Prostate gland (tissue), 2 donors: ENCODE measurements around the gene ATP13A1. TPM values are rescaled to one million over a fixed set of nuclear protein-coding genes. Genes with fewer than 3 reads are reported as not detected.

Source experiments
- DNase-seq: peaks from one replicate; pipeline ENCODE4 v3.0.0-alpha.2; 2019; ENCODE audit warnings: low spot score
- H3K27ac ChIP-seq, 2 donors: fragments of 200-600 bp; sonication (generic); 2 replicates each; pipeline ENCODE4 v1.5.1; 2017 to 2019
- H3K27me3 ChIP-seq: fragments of 200-600 bp; sonication (generic); replicated peaks from 2 replicates; pipeline ENCODE4 v1.5.1; 2019; ENCODE audit not compliant: insufficient read depth
- H3K36me3 ChIP-seq, 2 donors: fragments of 200-600 bp; sonication (generic); 1 replicate in 1 of 2; 2 replicates in 1 of 2; pipeline versions ENCODE4 v1.5.1 to v1.8.1; 2017 to 2019
- H3K4me1 ChIP-seq: fragments of 200-600 bp; sonication (generic); replicated peaks from 2 replicates; pipeline ENCODE4 v1.5.1; 2019
- H3K4me3 ChIP-seq, 2 donors: fragments of 200-600 bp; sonication (generic); 2 replicates each; pipeline ENCODE4 v1.5.1; 2017 to 2019
- H3K9me3 ChIP-seq: fragments of 200-600 bp; sonication (generic); 2 replicates; pipeline ENCODE4 v1.5.1; 2017
- CTCF ChIP-seq, 4 experiments: fragments of 200-600 bp in 2 of 4; fragments of 450-650 bp in 2 of 4; sonication (generic) in 2 of 4; IDR thresholded peaks; 1 replicate in 3 of 4; 2 replicates in 1 of 4; pipeline ENCODE4 v1.5.1; 2016 to 2019; ENCODE audit warnings: antibody characterized with exemption in 4 of 4, mild to moderate bottlenecking in 2 of 4, moderate library complexity in 2 of 4
- POLR2A ChIP-seq: fragments of 450-650 bp; IDR thresholded peaks from one replicate; pipeline ENCODE4 v1.6.1; 2016; ENCODE audit warnings: antibody characterized with exemption, mild to moderate bottlenecking
- POLR2AphosphoS5 ChIP-seq: sonication (generic); formaldehyde crosslinking; IDR thresholded peaks from one replicate; pipeline ENCODE4 v1.6.1; 2017; ENCODE audit warnings: antibody characterized with exemption
- WGBS: methylation state at CpG from one replicate; pipeline ENCODE4 v1.1.5; 2018; 5-methylcytosine and 5-hydroxymethylcytosine counted together
- intact Hi-C: fragments of 100-400 bp; cut with DNase I; formaldehyde crosslinking; loops from one replicate; pipeline ENCODE4 v1.14.2; 2022
- total RNA-seq, 2 donors: library from RNA; depleted of rRNA; stranded (reverse); fragments of >200 nt; gene quantifications; one replicate each; pipeline ENCODE4 v1.1.0, GENCODE V29; 2016

ATP13A1 gene
- total RNA-seq, 2 donors from 2014 or later: 227 to 315 TPM

GRCh38 chr19:19632661-19633060 lies 30.8 kb downstream of the ATP13A1 start:
- H3K4me3 ChIP-seq: no peak overlapping the region
- H3K27me3 ChIP-seq: no peaks in the 10 kb centered on the region
- WGBS: 76% methylated on average over 5 of the region's 5 CpGs
- DNase-seq: no peak
- no peak for TF ChIP-seq POLR2A
- no peak for TF ChIP-seq CTCF (IDR thresholded peaks at IDR 0.05)
- no peak for TF ChIP-seq POLR2AphosphoS5
- intact Hi-C loops: no loop called here
- H3K36me3 ChIP-seq: no peaks in the 10 kb centered on the region
- H3K4me1 ChIP-seq: peaks cover under 1% of the 10 kb centered on the region
- H3K9me3 ChIP-seq: no peaks in the 10 kb centered on the region
- H3K27ac ChIP-seq: no peak overlapping the region

GRCh38 chr19:19631346-19631745 lies 32.1 kb downstream of the ATP13A1 start:
- Histone ChIP-seq H3K4me3 (no peak overlapping the region), H3K4me1 (peaks cover 3% of the 10 kb centered on the region), H3K27me3 (no peaks in the 10 kb centered on the region), H3K27ac (no peak overlapping the region), H3K36me3 (no peaks in the 10 kb centered on the region), H3K9me3 (no peaks in the 10 kb centered on the region)
- 92% methylated on average over 7 of the region's 7 CpGs for WGBS
- TF ChIP-seq POLR2A: no peak
- TF ChIP-seq CTCF (IDR thresholded peaks at IDR 0.05): no peak
- TF ChIP-seq POLR2AphosphoS5: no peak
- DNase-seq: no peak
- intact Hi-C loops: no loop called here

GRCh38 chr19:19630426-19630825 lies 33.0 kb downstream of the ATP13A1 start:
- Histone ChIP-seq H3K4me3 (no peak overlapping the region), H3K27ac (no peak overlapping the region), H3K4me1 (peaks cover 3% of the 10 kb centered on the region), H3K9me3 (no peaks in the 10 kb centered on the region), H3K36me3 (no peaks in the 10 kb centered on the region), H3K27me3 (no peaks in the 10 kb centered on the region)
- WGBS: 97% methylated on average over 2 of the region's 2 CpGs
- DNase-seq: no peak
- intact Hi-C loops: no loop called here
- no peak for TF ChIP-seq POLR2A

GRCh38 chr19:19630062-19630414 lies 33.4 kb downstream of the ATP13A1 start:
- no peak overlapping the region for H3K27ac ChIP-seq
- WGBS: 96% methylated on average over 8 of the region's 11 CpGs

GRCh38 chr19:19628501-19629134 lies 34.9 kb downstream of the ATP13A1 start:
- H3K36me3 ChIP-seq: no peaks in the 10 kb centered on the region
- DNase-seq: peak; percentile 45
- H3K9me3 ChIP-seq: no peaks in the 10 kb centered on the region
- intact Hi-C loops: no loop called here
- peak overlapping the region; percentile 83 to 92 for H3K27ac ChIP-seq
- TF ChIP-seq POLR2A (peak; percentile 51), CTCF (IDR thresholded peaks at IDR 0.05) (no peak), POLR2AphosphoS5 (peak; percentile 27)
- peaks cover 3% of the 10 kb centered on the region for H3K4me1 ChIP-seq
- H3K27me3 ChIP-seq: no peaks in the 10 kb centered on the region
- H3K4me3 ChIP-seq: peak overlapping the region; percentile 71 to 76
- WGBS: 6% methylated on average over 48 of the region's 51 CpGs

More at GRCh38 chr19:19630062-19630414, 33.4 kb downstream of the ATP13A1 start:
- Histone ChIP-seq H3K4me3 (no peak overlapping the region), H3K4me1 (peaks cover 3% of the 10 kb centered on the region), H3K36me3 (no peaks in the 10 kb centered on the region), H3K27me3 (no peaks in the 10 kb centered on the region), H3K9me3 (no peaks in the 10 kb centered on the region)
- no peak for DNase-seq
- intact Hi-C loops: no loop called here
- no peak for TF ChIP-seq POLR2A
- no peak for TF ChIP-seq POLR2AphosphoS5
- TF ChIP-seq CTCF (IDR thresholded peaks at IDR 0.05): no peak
